Measurements from ENCODE around the gene NUCKS1. TPM values are rescaled to one million over a fixed set of nuclear protein-coding genes. Genes with fewer than 3 reads are reported as not detected.
A peak's percentile ranks its signal among the peaks of the same experiment; 100 is the strongest.

Gene NUCKS1
- total RNA-seq, 1 experiment from 2014 or later = 401 TPM

- DNase-seq (ENCODE audit: low spot score) = no peak
- POLR2A ChIA-PET = no interaction called here
- Mint-ChIP-seq H3K4me1 (0 out of 2 replicates have a peak, but pooled peaks cover 2% of the 10 kb centered on the region), H3K36me3 (peaks cover 13% of the 10 kb centered on the region; the same call in 1 of the 2 replicates), H3K27me3 (ENCODE audit: low read depth) (no peaks in the 10 kb centered on the region), H3K9me3 (no peaks in the 10 kb centered on the region), H3K4me3 (no peak overlapping the region), H3K27ac (no peak overlapping the region)
- peak; percentile 44; the same call in 1 of the 2 replicates for ATAC-seq
- no peak for TF ChIP-seq CDX4 (CRISPR knock-in tag; IDR thresholded peaks at IDR 0.05; ENCODE audit: borderline replicate concordance)
- TF ChIP-seq, protein P1, sequence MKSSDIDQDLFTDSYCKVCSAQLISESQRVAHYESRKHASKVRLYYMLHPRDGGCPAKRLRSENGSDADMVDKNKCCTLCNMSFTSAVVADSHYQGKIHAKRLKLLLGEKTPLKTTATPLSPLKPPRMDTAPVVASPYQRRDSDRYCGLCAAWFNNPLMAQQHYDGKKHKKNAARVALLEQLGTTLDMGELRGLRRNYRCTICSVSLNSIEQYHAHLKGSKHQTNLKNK (CRISPR knock-in tag; IDR thresholded peaks at IDR 0.05) = no peak
- TF ChIP-seq NR3C1 (CRISPR knock-in tag; conservative IDR thresholded peaks at IDR 0.05; ENCODE audit: low read depth) = no peak
- no peak for TF ChIP-seq TCF7 (CRISPR knock-in tag; IDR thresholded peaks at IDR 0.05; ENCODE audit: low read depth)
- no peak for TF ChIP-seq CREB1 (CRISPR knock-in tag; IDR thresholded peaks at IDR 0.05)
- no peak for TF ChIP-seq RELA (CRISPR knock-in tag; IDR thresholded peaks at IDR 0.05; ENCODE audit: borderline replicate concordance)
- no peak for TF ChIP-seq GTF2I (CRISPR knock-in tag; conservative IDR thresholded peaks at IDR 0.05)
- no peak for TF ChIP-seq JUN (CRISPR knock-in tag; IDR thresholded peaks at IDR 0.05)
- no peak for TF ChIP-seq USF1 (CRISPR knock-in tag; IDR thresholded peaks at IDR 0.05)
- no peak for TF ChIP-seq CBFB (CRISPR knock-in tag; IDR thresholded peaks at IDR 0.05; ENCODE audit: low read depth)
- TF ChIP-seq, protein P2, sequence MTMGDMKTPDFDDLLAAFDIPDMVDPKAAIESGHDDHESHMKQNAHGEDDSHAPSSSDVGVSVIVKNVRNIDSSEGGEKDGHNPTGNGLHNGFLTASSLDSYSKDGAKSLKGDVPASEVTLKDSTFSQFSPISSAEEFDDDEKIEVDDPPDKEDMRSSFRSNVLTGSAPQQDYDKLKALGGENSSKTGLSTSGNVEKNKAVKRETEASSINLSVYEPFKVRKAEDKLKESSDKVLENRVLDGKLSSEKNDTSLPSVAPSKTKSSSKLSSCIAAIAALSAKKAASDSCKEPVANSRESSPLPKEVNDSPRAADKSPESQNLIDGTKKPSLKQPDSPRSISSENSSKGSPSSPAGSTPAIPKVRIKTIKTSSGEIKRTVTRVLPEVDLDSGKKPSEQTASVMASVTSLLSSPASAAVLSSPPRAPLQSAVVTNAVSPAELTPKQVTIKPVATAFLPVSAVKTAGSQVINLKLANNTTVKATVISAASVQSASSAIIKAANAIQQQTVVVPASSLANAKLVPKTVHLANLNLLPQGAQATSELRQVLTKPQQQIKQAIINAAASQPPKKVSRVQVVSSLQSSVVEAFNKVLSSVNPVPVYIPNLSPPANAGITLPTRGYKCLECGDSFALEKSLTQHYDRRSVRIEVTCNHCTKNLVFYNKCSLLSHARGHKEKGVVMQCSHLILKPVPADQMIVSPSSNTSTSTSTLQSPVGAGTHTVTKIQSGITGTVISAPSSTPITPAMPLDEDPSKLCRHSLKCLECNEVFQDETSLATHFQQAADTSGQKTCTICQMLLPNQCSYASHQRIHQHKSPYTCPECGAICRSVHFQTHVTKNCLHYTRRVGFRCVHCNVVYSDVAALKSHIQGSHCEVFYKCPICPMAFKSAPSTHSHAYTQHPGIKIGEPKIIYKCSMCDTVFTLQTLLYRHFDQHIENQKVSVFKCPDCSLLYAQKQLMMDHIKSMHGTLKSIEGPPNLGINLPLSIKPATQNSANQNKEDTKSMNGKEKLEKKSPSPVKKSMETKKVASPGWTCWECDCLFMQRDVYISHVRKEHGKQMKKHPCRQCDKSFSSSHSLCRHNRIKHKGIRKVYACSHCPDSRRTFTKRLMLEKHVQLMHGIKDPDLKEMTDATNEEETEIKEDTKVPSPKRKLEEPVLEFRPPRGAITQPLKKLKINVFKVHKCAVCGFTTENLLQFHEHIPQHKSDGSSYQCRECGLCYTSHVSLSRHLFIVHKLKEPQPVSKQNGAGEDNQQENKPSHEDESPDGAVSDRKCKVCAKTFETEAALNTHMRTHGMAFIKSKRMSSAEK (CRISPR knock-in tag; IDR thresholded peaks at IDR 0.05; ENCODE audit: borderline replicate concordance) = no peak
- CTCF ChIA-PET = interaction anchor here (0.9 to 2.3 kb wide), 6 partner anchors 128 to 199 kb away, joined by 3 to 23 read pairs (median 4); no protein-coding TSS in a partner anchor
Measured at GRCh38 chr1:205787287-205787916, 37.4 kb upstream of the NUCKS1 start.

DNA sequence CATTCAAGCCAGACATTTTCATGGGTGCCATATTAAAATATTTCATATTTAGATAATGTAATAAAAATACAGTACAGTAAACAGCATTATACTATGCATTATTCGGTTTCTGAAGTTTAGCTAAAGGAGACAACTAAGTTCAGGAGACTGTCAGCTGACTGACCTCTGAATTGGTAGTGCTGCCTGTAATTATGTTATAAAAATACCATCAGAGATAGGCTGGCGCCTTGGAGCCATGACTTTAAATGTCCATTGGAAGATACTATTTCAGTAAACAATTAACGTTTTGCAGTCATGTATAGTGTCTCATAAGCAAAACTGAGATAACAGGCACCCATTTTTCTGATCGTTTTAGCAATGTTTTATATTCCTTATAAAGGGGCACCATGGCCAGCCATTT, 36.6 kb upstream of the NUCKS1 start:
- CTCF ChIA-PET = interaction anchor here (0.5 to 2.1 kb wide), 4 partner anchors 24 to 342 kb away, joined by 3 to 9 read pairs (median 4); no protein-coding TSS in a partner anchor
- TF ChIP-seq ESRRA (CRISPR knock-in tag; IDR thresholded peaks at IDR 0.05; ENCODE audit: borderline replicate concordance) = no peak
- no peak for TF ChIP-seq FOXJ3 (CRISPR knock-in tag; IDR thresholded peaks at IDR 0.05; ENCODE audit: borderline replicate concordance)
- TF ChIP-seq ZNF416 (CRISPR knock-in tag; IDR thresholded peaks at IDR 0.05) = no peak
- no peak for TF ChIP-seq FOXP1 (CRISPR knock-in tag; IDR thresholded peaks at IDR 0.05; ENCODE audit: borderline replicate concordance)
- TF ChIP-seq, protein P3, sequence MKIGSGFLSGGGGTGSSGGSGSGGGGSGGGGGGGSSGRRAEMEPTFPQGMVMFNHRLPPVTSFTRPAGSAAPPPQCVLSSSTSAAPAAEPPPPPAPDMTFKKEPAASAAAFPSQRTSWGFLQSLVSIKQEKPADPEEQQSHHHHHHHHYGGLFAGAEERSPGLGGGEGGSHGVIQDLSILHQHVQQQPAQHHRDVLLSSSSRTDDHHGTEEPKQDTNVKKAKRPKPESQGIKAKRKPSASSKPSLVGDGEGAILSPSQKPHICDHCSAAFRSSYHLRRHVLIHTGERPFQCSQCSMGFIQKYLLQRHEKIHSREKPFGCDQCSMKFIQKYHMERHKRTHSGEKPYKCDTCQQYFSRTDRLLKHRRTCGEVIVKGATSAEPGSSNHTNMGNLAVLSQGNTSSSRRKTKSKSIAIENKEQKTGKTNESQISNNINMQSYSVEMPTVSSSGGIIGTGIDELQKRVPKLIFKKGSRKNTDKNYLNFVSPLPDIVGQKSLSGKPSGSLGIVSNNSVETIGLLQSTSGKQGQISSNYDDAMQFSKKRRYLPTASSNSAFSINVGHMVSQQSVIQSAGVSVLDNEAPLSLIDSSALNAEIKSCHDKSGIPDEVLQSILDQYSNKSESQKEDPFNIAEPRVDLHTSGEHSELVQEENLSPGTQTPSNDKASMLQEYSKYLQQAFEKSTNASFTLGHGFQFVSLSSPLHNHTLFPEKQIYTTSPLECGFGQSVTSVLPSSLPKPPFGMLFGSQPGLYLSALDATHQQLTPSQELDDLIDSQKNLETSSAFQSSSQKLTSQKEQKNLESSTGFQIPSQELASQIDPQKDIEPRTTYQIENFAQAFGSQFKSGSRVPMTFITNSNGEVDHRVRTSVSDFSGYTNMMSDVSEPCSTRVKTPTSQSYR (CRISPR knock-in tag; IDR thresholded peaks at IDR 0.05) = no peak
- TF ChIP-seq ATF2 (CRISPR knock-in tag; IDR thresholded peaks at IDR 0.05; ENCODE audit: borderline replicate concordance, low read depth) = no peak
- TF ChIP-seq RORB (CRISPR knock-in tag; IDR thresholded peaks at IDR 0.05) = no peak
- TF ChIP-seq CDX4 (CRISPR knock-in tag; IDR thresholded peaks at IDR 0.05; ENCODE audit: borderline replicate concordance) = no peak
- no peak for TF ChIP-seq E2F4 (CRISPR knock-in tag; IDR thresholded peaks at IDR 0.05; ENCODE audit: borderline replicate concordance, low read depth)

More for the DNA sequence above, 36.6 kb upstream of the NUCKS1 start:
- POLR2A ChIA-PET = no interaction called here
- Mint-ChIP-seq H3K36me3 (peaks cover 13% of the 10 kb centered on the region; the same call in 1 of the 2 replicates), H3K4me1 (no peaks in the 10 kb centered on the region), H3K27ac (no peak overlapping the region), H3K9me3 (no peaks in the 10 kb centered on the region), H3K4me3 (no peak overlapping the region), H3K27me3 (ENCODE audit: low read depth) (no peaks in the 10 kb centered on the region)
- ATAC-seq = no peak
- no peak for DNase-seq (ENCODE audit: low spot score)
